RWPE2 (cell line): ENCODE results near the gene SMG6.

Experiments
- ATAC-seq: fragments of 200-7000 bp; cut with Tn5 transposase; 3 replicates; pipeline ENCODE4 v1.9.1; 2021; ENCODE audit warnings: low read depth
- DNase-seq: peaks from one replicate; pipeline ENCODE4 v3.0.0-alpha.2; 2020; ENCODE audit warnings: low spot score
- H3K27ac ChIP-seq: fragments of 450-650 bp; 2 replicates; pipeline ENCODE4 v1.5.1; 2017; ENCODE audit warnings: mild to moderate bottlenecking; ENCODE audit not compliant: poor library complexity, severe bottlenecking
- H3K27me3 ChIP-seq: fragments of 250-450 bp; sonication (Bioruptor Pico); 2 replicates; pipeline ENCODE4 v1.5.1; 2021; ENCODE audit warnings: mild to moderate bottlenecking, moderate library complexity; ENCODE audit not compliant: insufficient read depth, poor library complexity, severe bottlenecking
- H3K36me3 ChIP-seq: fragments of 250-450 bp; sonication (Bioruptor Pico); 2 replicates; pipeline ENCODE4 v1.5.1; 2020; ENCODE audit warnings: low read depth, mild to moderate bottlenecking, moderate library complexity
- H3K4me1 ChIP-seq: fragments of 250-450 bp; sonication (Bioruptor Pico); 2 replicates; pipeline ENCODE4 v1.5.1; 2021; ENCODE audit warnings: mild to moderate bottlenecking, moderate library complexity; ENCODE audit not compliant: insufficient read depth, poor library complexity, severe bottlenecking
- H3K4me3 ChIP-seq: fragments of 250-450 bp; sonication (Bioruptor Pico); 2 replicates; pipeline ENCODE4 v1.5.1; 2021; ENCODE audit warnings: mild to moderate bottlenecking, moderate library complexity; ENCODE audit not compliant: severe bottlenecking
- H3K9me3 ChIP-seq: fragments of 250-450 bp; sonication (Bioruptor Pico); 2 replicates; pipeline ENCODE4 v1.5.1; 2021; ENCODE audit warnings: mild to moderate bottlenecking, moderate library complexity; ENCODE audit not compliant: severe bottlenecking
- TF ChIP-seq, protein P1 (sequence below): fragments of 450-650 bp; IDR thresholded peaks from one replicate; pipeline ENCODE4 v1.5.1; 2017; ENCODE audit warnings: mild to moderate bottlenecking, moderate library complexity; ENCODE audit not compliant: poor library complexity, severe bottlenecking

The SMG6 gene

DNA sequence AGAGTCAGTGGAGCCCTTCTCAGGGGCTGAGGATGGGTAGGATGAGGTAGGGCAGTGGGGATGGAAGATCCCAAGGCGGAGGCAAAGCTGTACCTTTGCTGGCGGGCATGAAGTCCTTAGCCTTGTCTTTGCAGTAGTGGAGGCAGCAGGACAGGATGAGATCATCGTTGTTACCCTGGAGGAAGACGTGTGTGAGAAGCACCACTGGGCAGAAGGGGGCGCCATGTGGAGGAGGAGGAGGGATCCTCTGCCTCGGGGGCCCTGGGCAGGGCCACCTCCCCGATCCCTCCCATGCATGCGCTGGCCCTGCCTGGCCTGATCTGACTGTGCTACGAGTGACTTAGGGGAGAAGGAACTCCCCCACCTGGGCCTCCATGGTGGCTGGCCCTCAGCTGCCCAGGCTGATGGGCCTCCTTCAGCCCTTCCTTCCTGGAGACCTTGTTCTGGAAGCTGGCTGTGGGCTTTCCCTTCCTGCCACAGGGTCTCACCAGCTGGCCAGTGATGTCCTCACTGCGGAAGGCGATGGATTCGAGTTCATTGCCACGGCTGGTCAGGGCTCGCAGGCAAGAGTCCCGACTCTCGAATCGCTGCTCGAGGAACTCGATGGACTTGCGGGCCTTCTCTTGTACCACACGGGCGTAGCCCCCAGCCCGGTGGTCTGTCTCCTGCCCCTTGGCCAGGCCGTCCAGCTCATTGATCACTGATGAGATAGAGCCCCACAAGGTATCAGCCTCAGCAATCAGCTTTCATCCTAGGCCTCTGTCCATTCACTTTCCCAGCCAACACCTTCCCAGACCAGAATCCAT lies 238.4 kb downstream of the SMG6 start:
- peaks cover 18% of the 10 kb centered on the region for H3K4me1 ChIP-seq
- no peak for ATAC-seq
- DNase-seq = no peak
- no peak overlapping the region for H3K27ac ChIP-seq
- TF ChIP-seq, protein P1, sequence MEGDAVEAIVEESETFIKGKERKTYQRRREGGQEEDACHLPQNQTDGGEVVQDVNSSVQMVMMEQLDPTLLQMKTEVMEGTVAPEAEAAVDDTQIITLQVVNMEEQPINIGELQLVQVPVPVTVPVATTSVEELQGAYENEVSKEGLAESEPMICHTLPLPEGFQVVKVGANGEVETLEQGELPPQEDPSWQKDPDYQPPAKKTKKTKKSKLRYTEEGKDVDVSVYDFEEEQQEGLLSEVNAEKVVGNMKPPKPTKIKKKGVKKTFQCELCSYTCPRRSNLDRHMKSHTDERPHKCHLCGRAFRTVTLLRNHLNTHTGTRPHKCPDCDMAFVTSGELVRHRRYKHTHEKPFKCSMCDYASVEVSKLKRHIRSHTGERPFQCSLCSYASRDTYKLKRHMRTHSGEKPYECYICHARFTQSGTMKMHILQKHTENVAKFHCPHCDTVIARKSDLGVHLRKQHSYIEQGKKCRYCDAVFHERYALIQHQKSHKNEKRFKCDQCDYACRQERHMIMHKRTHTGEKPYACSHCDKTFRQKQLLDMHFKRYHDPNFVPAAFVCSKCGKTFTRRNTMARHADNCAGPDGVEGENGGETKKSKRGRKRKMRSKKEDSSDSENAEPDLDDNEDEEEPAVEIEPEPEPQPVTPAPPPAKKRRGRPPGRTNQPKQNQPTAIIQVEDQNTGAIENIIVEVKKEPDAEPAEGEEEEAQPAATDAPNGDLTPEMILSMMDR = no peak
- H3K27me3 ChIP-seq = no peaks in the 10 kb centered on the region
- H3K4me3 ChIP-seq = no peak overlapping the region
- peaks cover 5% of the 10 kb centered on the region; the same call in 1 of the 2 replicates for H3K36me3 ChIP-seq
- no peaks in the 10 kb centered on the region for H3K9me3 ChIP-seq

DNA sequence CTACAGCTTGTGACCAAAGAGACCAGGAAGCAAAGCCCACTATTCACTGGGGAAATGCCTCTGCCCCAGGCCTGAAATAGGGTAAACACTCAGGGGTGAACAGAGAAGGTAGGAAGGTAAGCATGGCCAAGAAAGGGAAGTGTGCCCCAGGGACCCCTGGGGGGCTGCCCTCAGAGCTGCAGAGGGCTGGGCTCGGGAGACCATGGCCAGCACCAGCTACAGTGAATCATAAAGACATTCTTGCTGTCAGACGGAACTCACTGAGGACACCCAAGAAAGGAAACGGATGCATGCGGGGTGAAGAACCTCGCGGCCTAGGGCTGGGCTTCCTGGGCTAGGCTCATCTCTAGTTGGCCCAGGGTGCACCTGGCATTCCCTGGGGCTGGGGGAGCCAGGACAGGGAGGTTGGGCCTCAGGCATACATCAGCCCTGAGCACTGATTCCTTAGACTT lies 239.0 kb downstream of the SMG6 start:
- Histone ChIP-seq H3K4me3 (no peak overlapping the region), H3K27me3 (no peaks in the 10 kb centered on the region), H3K27ac (no peak overlapping the region), H3K36me3 (peaks cover 5% of the 10 kb centered on the region; the same call in 1 of the 2 replicates), H3K4me1 (peaks cover 18% of the 10 kb centered on the region), H3K9me3 (no peaks in the 10 kb centered on the region)
- DNase-seq (no peak), ATAC-seq (no peak)
- TF ChIP-seq, protein P1 = no peak

DNA sequence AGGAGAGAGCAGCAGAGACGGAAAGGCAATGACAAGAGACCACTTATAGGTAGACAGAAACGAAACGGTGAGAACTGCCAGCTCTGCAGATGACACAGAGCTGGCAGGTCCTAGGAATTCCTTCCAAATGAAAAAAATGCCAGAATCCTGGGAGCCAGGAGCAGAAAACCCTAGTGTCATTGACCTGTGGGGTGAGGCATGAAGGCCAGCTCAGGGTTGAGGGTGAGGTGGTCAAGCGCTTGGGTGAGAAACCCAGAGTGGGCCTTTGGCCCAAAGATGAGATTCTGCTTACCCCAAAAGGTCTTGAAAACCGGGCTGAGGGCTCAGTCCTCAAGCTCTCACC lies 239.5 kb downstream of the SMG6 start:
- DNase-seq (no peak), ATAC-seq (no peak)

DNA sequence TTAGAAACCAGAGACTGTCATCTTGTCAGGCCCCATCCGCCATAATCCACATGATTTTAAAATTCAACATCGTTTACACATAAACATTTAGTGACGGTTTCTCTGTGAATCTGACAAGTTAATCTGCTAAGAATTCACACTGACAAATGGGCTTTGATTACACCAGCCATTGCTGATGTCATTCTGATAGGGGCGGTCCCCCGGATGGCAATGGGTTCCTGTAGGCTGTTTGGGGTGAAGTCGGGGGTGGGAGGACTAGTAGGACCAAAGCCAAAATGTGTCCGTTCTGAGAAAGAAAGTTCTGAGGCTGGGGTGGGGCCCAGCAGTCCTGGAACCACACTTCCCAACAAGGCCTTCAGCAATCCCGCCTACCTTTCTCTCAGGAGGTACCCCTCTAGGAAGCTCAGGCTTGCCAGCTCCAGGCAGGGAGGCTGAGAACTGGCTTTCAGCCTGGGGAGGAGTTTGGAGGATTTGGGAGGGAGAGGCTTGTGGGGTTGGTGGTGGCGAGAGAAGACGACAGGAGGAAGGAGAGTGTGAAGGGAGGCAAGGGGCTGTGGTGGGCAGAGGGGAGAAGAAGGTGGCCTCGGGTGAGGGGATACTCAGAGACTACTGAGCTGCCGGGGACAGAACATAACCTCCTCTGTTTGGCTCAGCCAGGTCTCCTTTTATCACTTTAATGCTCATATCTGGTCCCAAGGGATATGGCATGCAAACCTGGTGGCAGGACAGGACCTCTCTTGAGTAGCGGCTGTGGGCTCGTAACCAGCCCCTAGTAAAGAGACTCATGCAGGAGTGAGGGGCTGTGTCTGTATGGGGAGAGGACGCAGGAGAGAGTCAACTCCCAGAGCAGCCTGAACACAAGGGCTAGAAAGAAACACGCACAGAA lies 240.1 kb downstream of the SMG6 start:
- ATAC-seq (no peak), DNase-seq (no peak)
- no peaks in the 10 kb centered on the region for H3K9me3 ChIP-seq
- H3K4me1 ChIP-seq = peaks cover 13% of the 10 kb centered on the region
- no peak overlapping the region for H3K27ac ChIP-seq
- TF ChIP-seq, protein P1 = no peak
- H3K27me3 ChIP-seq = no peaks in the 10 kb centered on the region
- H3K4me3 ChIP-seq = no peak overlapping the region
- H3K36me3 ChIP-seq = peaks cover 5% of the 10 kb centered on the region; the same call in 1 of the 2 replicates

More for the DNA sequence above, 239.5 kb downstream of the SMG6 start:
- Histone ChIP-seq H3K4me1 (peaks cover 18% of the 10 kb centered on the region), H3K27ac (no peak overlapping the region), H3K36me3 (peaks cover 5% of the 10 kb centered on the region; the same call in 1 of the 2 replicates), H3K4me3 (no peak overlapping the region), H3K9me3 (no peaks in the 10 kb centered on the region), H3K27me3 (no peaks in the 10 kb centered on the region)
- TF ChIP-seq, protein P1 = no peak
